Regular cardiac myocyte (primary cell): Measurements from ENCODE around the gene ZNF846. TPM values are rescaled to one million over a fixed set of nuclear protein-coding genes. Genes with fewer than 3 reads are reported as not detected.

Experiments used
- total RNA-seq: library from RNA; depleted of rRNA; stranded (reverse); fragments of >200 nt; gene quantifications from 2 replicates; pipeline ENCODE4 v1.2.3, GENCODE V29; 2014

The ZNF846 gene
- 6.7 and 20.6 TPM in 2 replicates for total RNA-seq

GRCh38 chr19:9768175-9769112 is at the start of gene ZNF846:
Gene ZNF846 (minus strand): TSS chr19:9768738. CDS start chr19:9764950, 3,788 bp downstream.

Other genes starting within 250 kb of the ZNF846 start
- 19.4 and 29.9 TPM in 2 replicates for gene ZNF426, start 230.1 kb downstream of the ZNF846 start, total RNA-seq
- 44.5 and 67.1 TPM in 2 replicates for gene ZNF121, start 184.2 kb downstream of the ZNF846 start, total RNA-seq
- 37.4 and 42.8 TPM in 2 replicates for gene ZNF561, start 147.5 kb downstream of the ZNF846 start, total RNA-seq
- gene ZNF562, start 93.6 kb downstream of the ZNF846 start, total RNA-seq = 31.6 and 40.9 TPM in 2 replicates
- gene FBXL12, start 50.3 kb upstream of the ZNF846 start, total RNA-seq = 14.8 and 21.7 TPM in 2 replicates
- 357 and 386 TPM in 2 replicates for gene UBL5, start 59.2 kb upstream of the ZNF846 start, total RNA-seq
- gene PIN1, start 66.6 kb upstream of the ZNF846 start, total RNA-seq = 77.2 and 144 TPM in 2 replicates
- gene OLFM2, start 167.8 kb upstream of the ZNF846 start, total RNA-seq = 2.9 and 37.5 TPM in 2 replicates
- gene COL5A3, start 241.8 kb upstream of the ZNF846 start, total RNA-seq = 4.0 and 18.6 TPM in 2 replicates
- not detected in 2 replicates for gene RDH8, start 244.7 kb upstream of the ZNF846 start, total RNA-seq